Activated T-helper 17 cell treated with anti-CD3 and anti-CD28 coated beads, Interleukin-2, amount 50 U/mL, for 72 hours (primary cell): ENCODE results near the gene C3orf22. TPM values are rescaled to one million over a fixed set of nuclear protein-coding genes. Genes with fewer than 3 reads are reported as not detected.
A peak's percentile ranks its signal among the peaks of the same experiment; 100 is the strongest.
"Not testable (repeated sequence)": the region's sequence is repeated elsewhere in the genome, so short reads cannot be mapped to it uniquely, and the experiment has no call there.

ENCODE experiments used
- ATAC-seq: fragments of 150-1000 bp; cut with Tn5 transposase; replicated peaks from 2 replicates; pipeline ENCODE4 v1.10.0; 2021; ENCODE audit warnings: mild to moderate bottlenecking, moderate library complexity
- H3K27ac Mint-ChIP-seq: one replicate; pipeline ENCODE4 v1.8.0; 2022; ENCODE audit warnings: mixed read lengths
- H3K27me3 Mint-ChIP-seq: one replicate; pipeline ENCODE4 v1.8.0; 2022; ENCODE audit warnings: mixed read lengths
- H3K36me3 Mint-ChIP-seq: one replicate; pipeline ENCODE4 v1.8.0; 2022; ENCODE audit warnings: low read depth, mild to moderate bottlenecking, mixed read lengths
- H3K4me1 Mint-ChIP-seq: one replicate; pipeline ENCODE4 v1.8.0; 2022; ENCODE audit warnings: mixed read lengths
- H3K4me3 Mint-ChIP-seq: one replicate; pipeline ENCODE4 v1.8.0; 2022; ENCODE audit warnings: mild to moderate bottlenecking, mixed read lengths
- H3K9me3 Mint-ChIP-seq: one replicate; pipeline ENCODE4 v1.8.0; 2022; ENCODE audit warnings: mixed read lengths
- total RNA-seq, 2 donors: library from RNA; stranded (reverse); gene quantifications; one replicate each; pipeline ENCODE4 v1.2.3, GENCODE V29; 2022

The C3orf22 gene, protein sequence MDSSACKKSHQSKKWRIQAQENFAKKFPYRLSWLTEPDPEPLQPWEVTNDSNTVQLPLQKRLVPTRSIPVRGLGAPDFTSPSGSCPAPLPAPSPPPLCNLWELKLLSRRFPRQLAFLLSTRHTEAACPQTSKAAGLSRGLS
- not detected for total RNA-seq

DNA sequence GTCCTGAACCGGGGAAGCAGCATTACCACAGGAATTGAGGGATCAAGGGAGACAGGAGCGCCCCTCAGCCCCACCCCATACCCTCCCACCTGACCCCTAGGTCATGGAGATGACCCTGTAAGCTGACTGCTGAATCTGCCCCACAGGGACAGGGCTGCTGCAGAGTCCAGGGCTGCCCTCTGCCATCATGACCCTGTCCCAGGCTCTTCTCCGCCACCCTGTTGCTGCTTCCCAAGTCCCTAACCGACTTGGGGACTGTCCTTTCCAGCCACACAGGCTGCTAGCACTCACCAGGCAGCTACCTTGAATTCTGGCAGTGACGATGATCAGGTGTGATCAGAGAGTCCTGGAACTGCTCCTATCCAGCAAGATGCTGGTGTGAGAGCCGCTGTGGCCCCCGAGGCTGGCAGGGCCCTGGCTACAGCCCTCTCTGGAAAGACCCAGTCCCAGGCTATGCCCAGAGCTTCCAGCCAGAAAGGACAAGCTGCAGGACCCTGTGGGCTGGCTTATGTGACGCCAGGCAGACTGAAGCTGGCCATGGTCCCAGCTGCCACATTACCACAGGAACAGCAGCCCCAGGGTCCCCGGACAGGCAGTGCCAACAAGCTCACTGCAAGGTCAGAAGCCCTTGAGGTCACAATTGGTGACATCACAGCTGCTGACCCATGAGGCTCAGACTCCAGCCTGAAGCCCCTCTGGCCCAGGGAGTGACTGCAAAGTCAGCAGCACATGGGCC is at the start of gene C3orf22:
Gene C3orf22, minus strand, starts transcription at position 597 of the 736 bp plus-strand sequence. CDS start 5,542 bp downstream, outside the sequence.
- Mint-ChIP-seq H3K4me1 (no peaks in the 10 kb centered on the region), H3K27ac (no peak within 1 kb of the TSS), H3K27me3 (peaks cover 3% of the 10 kb centered on the region), H3K9me3 (no peaks in the 10 kb centered on the region), H3K36me3 (no peaks in the 10 kb centered on the region), H3K4me3 (no peak within 1 kb of the TSS)
- ATAC-seq = no peak

DNA sequence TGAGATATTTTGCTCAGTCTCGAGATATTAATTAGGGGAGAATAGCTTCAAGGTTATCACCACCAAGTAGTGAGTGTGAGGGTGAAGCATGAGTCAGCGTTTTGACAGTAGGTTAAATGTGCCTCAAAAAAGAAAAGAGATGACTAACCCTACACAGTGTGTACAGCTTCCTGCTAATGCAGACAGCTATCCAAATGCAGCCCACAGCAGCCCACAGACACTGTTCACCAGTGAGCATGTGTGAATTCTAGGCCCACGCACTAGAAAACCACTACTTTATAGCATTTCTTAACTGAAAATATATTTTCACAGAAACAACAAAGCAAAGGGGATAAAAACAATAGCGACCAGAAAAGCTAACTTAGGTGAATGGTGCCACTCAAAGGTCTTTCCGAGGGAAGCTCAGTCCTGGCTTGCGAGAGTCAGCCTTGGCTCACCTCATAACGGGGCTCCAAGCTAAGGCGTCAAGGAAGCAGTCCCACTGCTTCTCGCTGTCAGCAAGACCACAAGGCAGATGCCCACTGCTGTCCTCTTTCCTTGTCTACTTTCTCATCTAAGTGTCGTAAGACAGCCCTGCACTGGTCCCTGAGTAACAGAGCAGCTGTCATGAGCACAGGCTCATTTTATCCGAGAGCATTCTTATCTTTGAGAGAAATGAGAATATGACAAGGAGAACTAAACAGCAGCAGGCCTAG is 48.6 kb upstream of the C3orf22 start:
- no peak overlapping the region for H3K27ac Mint-ChIP-seq
- no peaks in the 10 kb centered on the region for H3K9me3 Mint-ChIP-seq
- H3K4me3 Mint-ChIP-seq = no peak overlapping the region
- no peaks in the 10 kb centered on the region for H3K4me1 Mint-ChIP-seq
- H3K36me3 Mint-ChIP-seq = no peaks in the 10 kb centered on the region
- H3K27me3 Mint-ChIP-seq = peaks cover 16% of the 10 kb centered on the region
- ATAC-seq = peak; percentile 90

DNA sequence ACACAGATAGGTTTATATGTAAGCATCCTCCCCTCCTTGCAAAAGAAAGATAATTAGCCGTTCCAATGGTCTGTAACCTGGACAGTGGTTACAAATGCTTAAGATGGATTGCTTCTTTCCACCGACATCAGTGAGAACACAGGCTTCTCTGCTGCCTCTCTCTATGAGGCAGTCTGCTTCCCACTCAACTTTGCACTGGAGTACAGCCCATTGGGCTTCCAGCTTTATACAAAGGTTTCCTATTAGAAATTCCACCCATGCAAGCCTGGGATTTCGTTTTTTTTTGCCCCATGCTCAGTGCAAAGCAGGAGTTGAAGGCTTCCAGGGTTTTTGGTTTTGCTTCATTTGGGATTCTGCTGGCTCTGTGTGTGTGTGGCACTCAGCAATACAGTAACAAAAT is 47.3 kb upstream of the C3orf22 start:
- H3K27ac Mint-ChIP-seq = no peak overlapping the region
- peaks cover 23% of the 10 kb centered on the region for H3K27me3 Mint-ChIP-seq
- no peaks in the 10 kb centered on the region for H3K9me3 Mint-ChIP-seq
- H3K4me1 Mint-ChIP-seq = no peaks in the 10 kb centered on the region
- no peak overlapping the region for H3K4me3 Mint-ChIP-seq
- no peaks in the 10 kb centered on the region for H3K36me3 Mint-ChIP-seq
- ATAC-seq = no peak

DNA sequence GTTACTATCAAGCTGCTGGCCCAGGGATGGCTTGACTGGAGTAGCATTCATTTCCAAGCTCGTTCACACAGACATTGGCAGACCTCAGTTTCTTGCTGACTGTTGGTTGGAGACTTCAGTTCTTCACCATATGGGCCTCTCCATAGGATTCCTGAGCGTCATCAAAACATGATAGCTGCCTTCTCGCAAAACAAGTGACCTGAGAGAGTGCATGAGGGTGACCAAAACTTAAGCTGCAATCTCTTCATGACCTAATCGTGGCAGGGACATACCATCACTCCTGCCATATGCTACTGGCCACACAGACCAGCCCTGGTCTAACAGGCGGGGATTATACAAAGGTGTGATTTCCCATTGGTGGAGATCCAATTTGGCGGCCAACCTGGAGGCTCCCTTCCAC is 46.0 kb upstream of the C3orf22 start:
- Mint-ChIP-seq H3K27me3 (peaks cover 27% of the 10 kb centered on the region), H3K27ac (no peak overlapping the region)

DNA sequence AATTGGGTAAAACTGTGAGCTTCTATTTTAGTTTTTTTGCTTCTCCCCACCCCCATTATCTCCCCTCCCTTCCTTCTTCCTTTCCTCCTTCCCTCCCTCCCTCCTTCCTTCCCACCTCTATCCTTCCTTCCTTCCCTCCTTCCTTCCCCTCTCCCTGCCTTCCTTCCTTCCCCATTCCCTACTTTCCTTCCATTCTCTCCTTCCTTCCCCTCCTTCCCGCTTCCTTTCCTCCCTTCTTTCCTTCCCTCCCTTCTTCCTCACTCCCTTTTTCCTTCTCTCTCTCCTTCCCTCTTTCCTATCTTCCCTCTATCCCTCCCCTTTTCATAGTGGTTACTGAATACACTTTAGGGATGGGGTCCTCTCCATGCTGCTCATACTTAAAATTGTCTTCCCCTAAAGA is 40.4 kb upstream of the C3orf22 start:
- Mint-ChIP-seq H3K36me3 (no peaks in the 10 kb centered on the region), H3K9me3 (no peaks in the 10 kb centered on the region), H3K4me3 (no peak overlapping the region)

More for the DNA sequence above, 46.0 kb upstream of the C3orf22 start:
- no peak for ATAC-seq
- H3K4me3 Mint-ChIP-seq = no peak overlapping the region
- H3K9me3 Mint-ChIP-seq = no peaks in the 10 kb centered on the region
- H3K36me3 Mint-ChIP-seq = no peaks in the 10 kb centered on the region
- H3K4me1 Mint-ChIP-seq = no peaks in the 10 kb centered on the region

DNA sequence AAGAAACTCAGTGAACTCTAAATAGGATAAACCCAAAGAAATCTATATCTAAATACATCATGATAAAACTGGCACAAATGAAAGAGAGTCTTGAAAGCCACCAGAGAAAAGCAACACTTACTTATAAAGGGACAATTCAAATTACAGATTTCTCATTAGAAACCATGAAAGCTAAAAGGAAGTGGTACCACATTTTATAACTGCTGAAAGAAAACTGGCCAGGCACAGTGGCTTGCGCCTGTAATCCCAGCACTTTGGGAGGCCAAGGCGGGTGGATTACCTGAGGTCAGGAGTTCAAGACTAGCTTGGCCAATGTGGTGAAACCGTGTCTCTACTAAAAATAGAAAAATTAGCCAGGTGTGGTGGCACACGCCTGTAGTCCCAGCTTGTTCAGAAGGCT is 36.7 kb upstream of the C3orf22 start:
- H3K4me3 Mint-ChIP-seq, H3K36me3 Mint-ChIP-seq, H3K27ac Mint-ChIP-seq, ATAC-seq, H3K4me1 Mint-ChIP-seq: not testable (repeated sequence)
- peaks cover 10% of the 10 kb centered on the region for H3K9me3 Mint-ChIP-seq
- peaks cover 22% of the 10 kb centered on the region for H3K27me3 Mint-ChIP-seq

More for the DNA sequence above, 40.4 kb upstream of the C3orf22 start:
- Mint-ChIP-seq H3K27ac (no peak overlapping the region), H3K27me3 (peaks cover 26% of the 10 kb centered on the region), H3K4me1 (no peaks in the 10 kb centered on the region)
- ATAC-seq = no peak

DNA sequence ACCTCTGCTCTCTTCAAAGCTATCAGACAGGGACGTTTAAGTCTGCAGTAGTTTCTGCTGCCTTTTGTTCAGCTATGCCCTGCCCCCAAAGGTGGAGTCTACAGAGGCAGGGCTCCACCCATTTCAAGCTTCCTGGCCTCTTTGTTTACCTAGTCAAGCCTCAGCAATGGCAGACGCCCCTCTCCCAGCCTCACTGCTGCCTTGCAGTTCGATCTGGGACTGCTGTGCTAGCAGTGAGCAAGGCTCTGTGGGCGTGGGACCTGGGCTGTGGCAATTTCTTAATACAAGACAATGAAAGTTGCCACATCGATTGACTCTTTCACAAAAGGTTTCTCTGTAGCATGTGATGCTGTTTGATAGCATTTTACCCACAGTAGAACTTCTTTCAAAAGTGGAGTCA is 32.8 kb upstream of the C3orf22 start:
- H3K4me3 Mint-ChIP-seq, H3K27ac Mint-ChIP-seq, H3K36me3 Mint-ChIP-seq, H3K4me1 Mint-ChIP-seq, ATAC-seq: not testable (repeated sequence)
- peaks cover 13% of the 10 kb centered on the region for H3K9me3 Mint-ChIP-seq
- H3K27me3 Mint-ChIP-seq = peaks cover 25% of the 10 kb centered on the region

DNA sequence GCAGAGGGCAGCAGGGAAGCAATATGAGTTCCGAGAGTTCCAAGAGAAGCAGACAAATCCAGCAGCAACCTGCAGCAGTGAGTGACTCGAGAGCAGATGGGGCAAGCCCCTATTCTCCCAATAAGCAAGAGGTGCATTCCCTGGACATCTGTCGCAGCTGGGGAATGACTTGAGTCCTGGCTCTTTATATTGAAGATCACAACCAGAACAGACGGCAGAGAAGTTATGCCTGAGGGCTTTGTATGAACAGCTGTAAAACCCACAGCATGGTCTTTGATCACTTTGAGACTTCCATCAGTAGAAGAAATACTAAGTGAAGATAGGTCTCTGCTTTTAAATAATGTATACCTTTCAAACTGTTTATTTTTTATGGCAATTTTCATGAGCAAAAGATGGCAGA is 23.6 kb upstream of the C3orf22 start:
- peaks cover 16% of the 10 kb centered on the region for H3K27me3 Mint-ChIP-seq
- H3K4me3 Mint-ChIP-seq = no peak overlapping the region

DNA sequence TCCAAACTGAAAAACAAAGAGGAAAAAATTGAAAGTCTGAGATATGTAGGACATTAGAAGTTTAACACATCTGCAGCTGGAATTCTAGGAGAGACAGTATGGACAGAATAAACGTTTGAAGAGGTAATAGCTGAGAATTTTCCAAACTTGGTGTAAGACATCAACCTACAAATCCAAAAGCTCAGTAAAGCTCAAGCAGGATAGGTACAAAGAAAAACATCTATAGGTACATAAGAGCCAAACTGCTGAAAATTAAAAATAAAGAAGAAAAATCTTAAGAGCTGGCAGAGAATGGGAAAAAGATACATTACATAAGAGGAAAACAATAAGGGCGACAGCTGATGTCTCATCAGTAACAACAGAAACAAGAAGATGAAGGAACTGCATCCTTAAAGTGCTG is 22.8 kb upstream of the C3orf22 start:
- H3K27ac Mint-ChIP-seq = no peak overlapping the region
- no peak for ATAC-seq
- H3K4me3 Mint-ChIP-seq = no peak overlapping the region
- peaks cover 20% of the 10 kb centered on the region for H3K27me3 Mint-ChIP-seq
- no peaks in the 10 kb centered on the region for H3K4me1 Mint-ChIP-seq
- H3K36me3 Mint-ChIP-seq = no peaks in the 10 kb centered on the region
- H3K9me3 Mint-ChIP-seq = no peaks in the 10 kb centered on the region

More for the DNA sequence above, 23.6 kb upstream of the C3orf22 start:
- H3K4me1 Mint-ChIP-seq = no peaks in the 10 kb centered on the region
- no peaks in the 10 kb centered on the region for H3K9me3 Mint-ChIP-seq
- no peak for ATAC-seq
- H3K27ac Mint-ChIP-seq = no peak overlapping the region
- no peaks in the 10 kb centered on the region for H3K36me3 Mint-ChIP-seq

DNA sequence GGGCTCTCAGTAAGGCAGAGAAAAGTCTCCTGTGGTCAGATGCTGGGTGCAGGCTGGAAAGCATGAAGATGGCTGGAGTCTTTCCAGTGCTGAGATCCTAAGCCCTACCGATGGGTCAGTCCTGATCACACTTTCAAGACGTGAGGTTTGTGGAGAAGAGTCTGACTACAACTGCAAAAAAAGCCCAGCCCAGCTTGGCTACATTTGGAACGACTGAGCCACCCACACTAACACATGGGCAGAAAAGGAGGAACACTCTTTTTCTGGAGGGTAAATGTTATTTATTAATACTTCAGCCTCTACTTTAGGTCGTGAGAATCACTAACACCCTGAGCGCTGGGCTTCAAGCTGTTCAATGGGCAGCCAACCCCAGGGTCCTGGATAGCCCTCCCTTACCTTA is 22.0 kb upstream of the C3orf22 start:
- no peaks in the 10 kb centered on the region for H3K36me3 Mint-ChIP-seq
- no peak for ATAC-seq
- H3K4me1 Mint-ChIP-seq = no peaks in the 10 kb centered on the region
- no peaks in the 10 kb centered on the region for H3K9me3 Mint-ChIP-seq
- H3K27me3 Mint-ChIP-seq = peaks cover 26% of the 10 kb centered on the region
- no peak overlapping the region for H3K4me3 Mint-ChIP-seq
- H3K27ac Mint-ChIP-seq = no peak overlapping the region

DNA sequence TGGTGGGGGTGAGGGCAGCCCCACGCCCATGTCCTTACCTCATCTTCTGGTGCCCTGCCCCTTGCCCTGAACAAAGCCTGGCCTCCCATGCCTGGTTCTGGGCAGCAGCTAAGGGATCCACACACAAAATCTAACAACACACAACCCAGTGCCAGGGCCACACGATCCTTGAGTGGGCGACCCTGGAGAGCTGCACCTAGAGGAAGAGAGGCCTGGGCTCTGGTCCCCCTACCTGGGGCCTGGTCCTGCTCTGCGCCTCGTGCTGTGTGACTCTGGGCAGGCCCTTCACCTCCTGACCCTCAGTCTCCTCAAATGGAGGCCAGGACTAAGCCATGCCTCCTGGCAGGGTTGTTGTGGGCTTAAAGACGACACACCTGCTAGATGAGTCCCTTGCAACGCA is 20.0 kb upstream of the C3orf22 start:
- Mint-ChIP-seq H3K4me3 (no peak overlapping the region), H3K4me1 (no peaks in the 10 kb centered on the region), H3K36me3 (no peaks in the 10 kb centered on the region), H3K27me3 (peaks cover 37% of the 10 kb centered on the region), H3K9me3 (no peaks in the 10 kb centered on the region), H3K27ac (no peak overlapping the region)
- ATAC-seq = no peak

DNA sequence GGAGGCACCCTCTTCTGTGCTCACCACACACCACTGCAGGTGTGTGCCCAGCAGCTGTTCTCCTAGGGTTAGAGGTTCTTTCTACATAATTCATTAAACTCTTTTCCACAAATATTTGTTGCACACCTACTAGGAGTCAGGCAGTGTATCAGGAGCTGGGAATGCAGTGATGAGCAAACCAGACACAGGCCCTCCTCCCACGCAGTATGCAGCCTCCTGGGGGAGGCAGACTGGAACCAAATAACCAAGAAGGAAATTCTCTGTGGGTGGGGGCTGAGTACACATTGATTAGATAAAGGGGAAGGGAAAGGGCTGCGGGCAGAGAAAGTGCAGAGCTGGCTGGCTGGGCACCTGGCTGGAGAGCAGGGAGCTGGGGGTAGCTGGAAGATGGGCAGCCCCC is 18.5 kb upstream of the C3orf22 start:
- Mint-ChIP-seq H3K4me3 (no peak overlapping the region), H3K27ac (no peak overlapping the region), H3K27me3 (peaks cover 46% of the 10 kb centered on the region), H3K9me3 (no peaks in the 10 kb centered on the region), H3K4me1 (no peaks in the 10 kb centered on the region), H3K36me3 (no peaks in the 10 kb centered on the region)
- no peak for ATAC-seq

DNA sequence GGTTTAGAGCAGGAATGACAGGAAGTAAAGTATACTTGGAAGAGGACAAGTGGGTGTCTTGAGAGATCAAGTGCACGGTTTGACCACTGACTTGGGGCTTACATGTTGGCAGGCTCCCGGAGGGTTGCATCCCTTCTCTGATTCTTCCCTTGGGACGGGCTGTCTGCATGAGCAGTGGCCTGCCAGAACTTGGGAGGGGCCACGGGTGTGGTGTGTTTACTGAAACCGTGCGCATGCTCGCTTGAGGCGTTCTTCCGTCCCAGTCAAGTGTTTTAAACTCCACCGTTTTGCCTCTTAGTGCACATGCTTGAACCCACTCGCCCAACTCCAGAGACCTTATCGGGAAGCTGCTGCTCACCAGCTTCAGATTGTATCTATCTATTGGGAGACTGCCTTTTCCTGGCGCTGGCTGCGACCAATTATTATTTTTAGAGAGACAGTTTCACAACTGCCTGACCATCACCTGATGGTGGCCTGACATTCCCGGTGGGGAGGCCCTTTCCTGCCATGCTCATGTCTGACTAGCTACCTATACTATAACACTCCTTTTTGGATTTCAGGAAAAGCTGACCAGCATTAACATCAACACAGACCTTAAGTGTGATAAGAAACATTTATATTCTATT is 14.9 kb upstream of the C3orf22 start:
- Mint-ChIP-seq H3K36me3 (no peaks in the 10 kb centered on the region), H3K9me3 (no peaks in the 10 kb centered on the region), H3K4me1 (no peaks in the 10 kb centered on the region), H3K27ac (no peak overlapping the region), H3K27me3 (peaks cover 39% of the 10 kb centered on the region), H3K4me3 (no peak overlapping the region)
- no peak for ATAC-seq

DNA sequence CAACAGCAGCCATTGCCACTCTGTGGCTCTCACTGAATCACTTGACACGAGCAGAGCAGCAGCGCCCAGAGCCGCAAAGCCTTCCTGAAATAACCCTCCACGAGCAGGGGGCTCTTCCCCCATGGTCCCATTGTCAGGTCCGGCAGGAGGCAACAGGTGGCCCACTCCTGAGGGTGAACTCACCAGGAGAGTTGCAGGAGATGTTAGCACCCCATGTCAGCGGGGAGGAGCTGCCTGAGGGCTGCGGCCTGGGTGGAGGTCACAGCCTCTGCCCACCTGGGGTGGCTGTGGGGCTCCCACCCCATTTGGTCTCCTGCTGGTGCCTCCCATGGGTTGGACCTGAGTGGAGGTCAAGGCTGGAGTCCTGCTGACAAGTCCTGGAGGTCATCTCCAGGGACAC is 12.3 kb upstream of the C3orf22 start:
- no peak for ATAC-seq
- no peak overlapping the region for H3K4me3 Mint-ChIP-seq
- peaks cover 34% of the 10 kb centered on the region for H3K27me3 Mint-ChIP-seq
- H3K4me1 Mint-ChIP-seq = no peaks in the 10 kb centered on the region
- no peak overlapping the region for H3K27ac Mint-ChIP-seq
- no peaks in the 10 kb centered on the region for H3K9me3 Mint-ChIP-seq
- no peaks in the 10 kb centered on the region for H3K36me3 Mint-ChIP-seq

DNA sequence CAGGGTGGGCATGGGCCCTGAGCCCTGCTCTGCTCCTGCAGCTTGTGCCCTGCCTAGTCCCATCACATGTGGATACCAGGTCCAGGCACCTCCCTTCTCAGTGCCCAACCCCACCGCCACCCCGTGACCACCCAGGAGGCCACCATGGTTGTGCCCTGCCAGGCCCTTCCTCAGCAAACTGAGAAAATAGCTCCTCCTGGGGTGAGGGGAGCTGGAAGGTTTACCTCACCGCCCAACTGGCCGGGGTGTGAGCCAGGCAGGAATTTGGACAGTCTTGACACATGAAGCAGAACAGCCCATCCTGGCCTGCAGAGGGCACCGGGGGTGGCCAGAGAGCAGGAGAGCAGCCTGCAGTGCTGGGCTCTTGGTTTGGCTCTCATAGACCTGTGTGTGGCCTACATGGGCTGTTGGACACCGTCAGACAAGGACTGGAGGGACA is 11.4 kb upstream of the C3orf22 start:
- peaks cover 33% of the 10 kb centered on the region for H3K27me3 Mint-ChIP-seq
- H3K27ac Mint-ChIP-seq = no peak overlapping the region
- H3K36me3 Mint-ChIP-seq = no peaks in the 10 kb centered on the region
- no peaks in the 10 kb centered on the region for H3K9me3 Mint-ChIP-seq
- ATAC-seq = no peak
- no peak overlapping the region for H3K4me3 Mint-ChIP-seq
- no peaks in the 10 kb centered on the region for H3K4me1 Mint-ChIP-seq
